Measurements from ENCODE around the gene RGS5. TPM values are rescaled to one million over a fixed set of nuclear protein-coding genes. Genes with fewer than 3 reads are reported as not detected.

RGS5 gene
- polyA plus RNA-seq, 1 of the 3 experiments (the other 2 are of a cell fraction) = 260 TPM

DNA sequence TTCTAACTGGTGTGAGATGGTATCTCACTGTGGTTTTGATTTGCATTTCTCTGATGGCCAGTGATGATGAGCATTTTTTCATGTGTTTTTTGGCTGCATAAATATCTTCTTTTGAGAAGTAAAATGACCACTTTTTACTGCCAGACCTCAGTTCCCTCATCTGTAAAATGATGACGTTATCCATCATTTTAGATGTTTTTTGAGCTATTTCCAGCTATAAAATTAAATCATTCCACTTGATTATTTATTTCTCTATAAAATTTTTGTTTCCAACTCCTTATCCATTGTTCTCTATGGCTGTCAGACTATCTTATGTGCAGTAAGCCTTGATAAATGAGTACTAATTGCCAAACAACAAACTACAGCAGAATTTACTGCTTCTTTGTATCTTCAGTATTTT lies 33.2 kb downstream of the RGS5 start (continued):
- TF ChIP-seq, protein P1, sequence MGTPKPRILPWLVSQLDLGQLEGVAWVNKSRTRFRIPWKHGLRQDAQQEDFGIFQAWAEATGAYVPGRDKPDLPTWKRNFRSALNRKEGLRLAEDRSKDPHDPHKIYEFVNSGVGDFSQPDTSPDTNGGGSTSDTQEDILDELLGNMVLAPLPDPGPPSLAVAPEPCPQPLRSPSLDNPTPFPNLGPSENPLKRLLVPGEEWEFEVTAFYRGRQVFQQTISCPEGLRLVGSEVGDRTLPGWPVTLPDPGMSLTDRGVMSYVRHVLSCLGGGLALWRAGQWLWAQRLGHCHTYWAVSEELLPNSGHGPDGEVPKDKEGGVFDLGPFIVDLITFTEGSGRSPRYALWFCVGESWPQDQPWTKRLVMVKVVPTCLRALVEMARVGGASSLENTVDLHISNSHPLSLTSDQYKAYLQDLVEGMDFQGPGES (IDR thresholded peaks at IDR 0.05; ENCODE audit: low read depth, low read length) = no peak
- TF ChIP-seq FOSL2 (IDR thresholded peaks at IDR 0.05; ENCODE audit: borderline replicate concordance, low read depth) = no peak
- TF ChIP-seq MXI1 (IDR thresholded peaks at IDR 0.05; ENCODE audit: low read depth, low read length) = no peak

GRCh38 chr1:163168053-163168452 lies 34.7 kb downstream of the RGS5 start:
- Histone ChIP-seq H3K4me1 (ENCODE audit: control insufficient read depth in 1 of 2, insufficient read depth in 2 of 2, low read depth in 1 of 2, low read length in 1 of 2) (peaks cover 75 to 85% of the 10 kb centered on the region in 2 experiments), H3K36me3 (replicated peaks in 1 of 2; ENCODE audit: control insufficient read depth in 1 of 2, insufficient read depth in 2 of 2, low read length in 1 of 2) (peaks cover 17 to 54% of the 10 kb centered on the region in 2 experiments), H3K27me3 (ENCODE audit: insufficient read depth) (no peaks in the 10 kb centered on the region), H3K27ac (ENCODE audit: low read depth in 2 of 2, low read length in 1 of 2) (peak overlapping the region; percentile 99), H2AFZ (ENCODE audit: low read depth) (no peak overlapping the region), H3K4me3 (ENCODE audit: low read depth in 2 of 2, low read length in 1 of 2) (no peak overlapping the region), H3K9ac (peak overlapping the region; percentile 68; the same call in 1 of the 2 replicates), H3K79me2 (ENCODE audit: insufficient read depth) (peaks cover 17% of the 10 kb centered on the region), H4K20me1 (ENCODE audit: insufficient read depth) (no peaks in the 10 kb centered on the region), H3K4me2 (peak overlapping the region; percentile 58), H3K9me2 (no peaks in the 10 kb centered on the region), H3K9me3 (no peaks in the 10 kb centered on the region), H3F3A (replicated peaks; ENCODE audit: insufficient read depth) (peaks cover 52% of the 10 kb centered on the region)
- 4% methylated on average over 1 of the region's 1 CpG for WGBS (ENCODE audit: low lambda C conversion rate)
- CTCF ChIA-PET = interaction anchor here (1.0 to 2.3 kb wide), 4 partner anchors 9 to 314 kb away, joined by 3 to 8 read pairs (median 4); no protein-coding TSS in a partner anchor
- POLR2A ChIA-PET = interaction anchor here (0.7 to 1.7 kb wide), 4 partner anchors 12 to 283 kb away, joined by 3 to 6 read pairs (median 4); no protein-coding TSS in a partner anchor
- DNase-seq = no peak
- TF ChIP-seq, protein P2, sequence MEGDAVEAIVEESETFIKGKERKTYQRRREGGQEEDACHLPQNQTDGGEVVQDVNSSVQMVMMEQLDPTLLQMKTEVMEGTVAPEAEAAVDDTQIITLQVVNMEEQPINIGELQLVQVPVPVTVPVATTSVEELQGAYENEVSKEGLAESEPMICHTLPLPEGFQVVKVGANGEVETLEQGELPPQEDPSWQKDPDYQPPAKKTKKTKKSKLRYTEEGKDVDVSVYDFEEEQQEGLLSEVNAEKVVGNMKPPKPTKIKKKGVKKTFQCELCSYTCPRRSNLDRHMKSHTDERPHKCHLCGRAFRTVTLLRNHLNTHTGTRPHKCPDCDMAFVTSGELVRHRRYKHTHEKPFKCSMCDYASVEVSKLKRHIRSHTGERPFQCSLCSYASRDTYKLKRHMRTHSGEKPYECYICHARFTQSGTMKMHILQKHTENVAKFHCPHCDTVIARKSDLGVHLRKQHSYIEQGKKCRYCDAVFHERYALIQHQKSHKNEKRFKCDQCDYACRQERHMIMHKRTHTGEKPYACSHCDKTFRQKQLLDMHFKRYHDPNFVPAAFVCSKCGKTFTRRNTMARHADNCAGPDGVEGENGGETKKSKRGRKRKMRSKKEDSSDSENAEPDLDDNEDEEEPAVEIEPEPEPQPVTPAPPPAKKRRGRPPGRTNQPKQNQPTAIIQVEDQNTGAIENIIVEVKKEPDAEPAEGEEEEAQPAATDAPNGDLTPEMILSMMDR (IDR thresholded peaks at IDR 0.05) = no peak
- TF ChIP-seq ZBTB33 (IDR thresholded peaks at IDR 0.05; ENCODE audit: borderline replicate concordance, low read depth) (peak; percentile 81; the same call in 1 of the 2 replicates), POLR2AphosphoS5 (IDR thresholded peaks at IDR 0.05; ENCODE audit: low read depth, low read length) (peak; percentile 83; the same call in 1 of the 2 replicates), PBX3 (IDR thresholded peaks at IDR 0.05) (peak; percentile 93), MXI1 (IDR thresholded peaks at IDR 0.05; ENCODE audit: low read depth, low read length) (no peak), NRF1 (IDR thresholded peaks at IDR 0.05; ENCODE audit: low read depth, low read length) (no peak), YY1 (IDR thresholded peaks at IDR 0.05; ENCODE audit: low read depth) (0 out of 2 replicates have a peak, but pooled peaks have one; percentile 61), GABPA (IDR thresholded peaks at IDR 0.05; ENCODE audit: low read depth) (peak; percentile 42; the same call in 1 of the 2 replicates), TCF12 (IDR thresholded peaks at IDR 0.05) (peak; percentile 97), FOSL2 (IDR thresholded peaks at IDR 0.05; ENCODE audit: borderline replicate concordance, low read depth) (peak; percentile 94), NFIC (IDR thresholded peaks at IDR 0.05; ENCODE audit: borderline replicate concordance) (peak; percentile 99), EP300 (IDR thresholded peaks at IDR 0.05; ENCODE audit: borderline replicate concordance in 1 of 2, low read depth in 1 of 2, low read length in 1 of 2) (peak; percentile 83 to 99), SIN3A (IDR thresholded peaks at IDR 0.05; ENCODE audit: borderline replicate concordance, low read depth, low read length) (peak; percentile 75; the same call in 1 of the 2 replicates), ELF1 (IDR thresholded peaks at IDR 0.05) (peak; percentile 57; the same call in 1 of the 2 replicates), FOXM1 (IDR thresholded peaks at IDR 0.05; ENCODE audit: low read depth) (peak; percentile 94), TEAD4 (IDR thresholded peaks at IDR 0.05; ENCODE audit: borderline replicate concordance, insufficient read depth) (peak; percentile 98), RXRA (IDR thresholded peaks at IDR 0.05; ENCODE audit: borderline replicate concordance, low read depth) (peak; percentile 99), JUND (IDR thresholded peaks at IDR 0.05) (peak; percentile 99), MEF2A (IDR thresholded peaks at IDR 0.05; ENCODE audit: borderline replicate concordance, low read depth) (peak; percentile 84)
- TF ChIP-seq, protein P1 (IDR thresholded peaks at IDR 0.05; ENCODE audit: low read depth, low read length) = no peak
- TF ChIP-seq, protein P3, sequence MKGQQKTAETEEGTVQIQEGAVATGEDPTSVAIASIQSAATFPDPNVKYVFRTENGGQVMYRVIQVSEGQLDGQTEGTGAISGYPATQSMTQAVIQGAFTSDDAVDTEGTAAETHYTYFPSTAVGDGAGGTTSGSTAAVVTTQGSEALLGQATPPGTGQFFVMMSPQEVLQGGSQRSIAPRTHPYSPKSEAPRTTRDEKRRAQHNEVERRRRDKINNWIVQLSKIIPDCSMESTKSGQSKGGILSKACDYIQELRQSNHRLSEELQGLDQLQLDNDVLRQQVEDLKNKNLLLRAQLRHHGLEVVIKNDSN (IDR thresholded peaks at IDR 0.05; ENCODE audit: borderline replicate concordance, low read depth) = 0 out of 2 replicates have a peak, but pooled peaks have one; percentile 25
- TF ChIP-seq, protein P4, sequence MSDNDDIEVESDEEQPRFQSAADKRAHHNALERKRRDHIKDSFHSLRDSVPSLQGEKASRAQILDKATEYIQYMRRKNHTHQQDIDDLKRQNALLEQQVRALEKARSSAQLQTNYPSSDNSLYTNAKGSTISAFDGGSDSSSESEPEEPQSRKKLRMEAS (IDR thresholded peaks at IDR 0.05; ENCODE audit: low read depth) = peak; percentile 80

All from SK-N-SH (cell line).